Measurements from ENCODE around the gene SLC9A5. TPM values are rescaled to one million over a fixed set of nuclear protein-coding genes. Genes with fewer than 3 reads are reported as not detected.

The SLC9A5 gene
- total RNA-seq, 1 experiment from 2014 or later = 5.6 TPM

DNA sequence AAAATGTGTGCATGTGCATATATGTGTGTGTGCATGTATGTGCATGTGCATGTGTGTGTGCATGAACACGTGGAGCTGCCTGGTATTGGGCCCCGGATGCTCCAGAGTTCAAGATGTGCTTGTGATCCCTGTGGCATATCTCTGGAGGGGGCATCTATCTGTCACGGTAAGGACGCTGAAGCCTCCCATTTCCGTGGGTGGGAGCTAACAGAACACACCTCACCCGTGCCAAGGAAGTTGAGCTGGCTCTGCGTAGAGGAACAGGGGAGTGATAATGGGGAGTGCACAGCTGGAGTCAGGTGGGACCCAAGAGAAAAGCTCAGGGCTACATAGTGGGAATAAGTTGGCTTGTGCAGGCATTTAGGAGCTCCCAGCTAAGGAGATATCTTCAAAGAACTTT is 37.1 kb upstream of the SLC9A5 start:
- H3K4me3 ChIP-seq (replicated peaks in 1 of 2; ENCODE audit: low read depth in 1 of 2, low read length in 2 of 2) = no peak overlapping the region
- H3K4me1 ChIP-seq (ENCODE audit: control insufficient read depth in 1 of 2, insufficient read depth in 2 of 2, low read length in 2 of 2) = peaks cover 11 to 29% of the 10 kb centered on the region in 2 experiments
- no peaks in the 10 kb centered on the region for H4K20me1 ChIP-seq (ENCODE audit: insufficient read depth)
- intact Hi-C loops (cut with micrococcal nuclease) = no loop called here
- BruUV-seq (replicated peaks) = no TSS peak
- DNase-seq (ENCODE audit: low read depth, low spot score) (no peak), ATAC-seq (no peak)
- ChIA-PET RAD21 (ENCODE audit: low non-redundant PET in 1 of 2, low total read pairs in 2 of 2, uncharacterized antibody in 2 of 2, unreplicated experiment in 2 of 2) (no interaction called here), POLR2A (no interaction called here), CTCF (interaction anchor here (3.1 kb wide), 1 partner anchor 13 kb away, joined by 13 read pairs; the partner anchor contains the start of gene ELMO3)
- TF ChIP-seq EGR1 (IDR thresholded peaks at IDR 0.05; ENCODE audit: low read depth) (no peak), CEBPB (IDR thresholded peaks at IDR 0.05; ENCODE audit: low read depth) (no peak), ZNF274 (IDR thresholded peaks at IDR 0.05; ENCODE audit: low read depth, low read length) (no peak), POLR2AphosphoS5 (IDR thresholded peaks at IDR 0.05; ENCODE audit: low read depth, low read length) (no peak), JUND (IDR thresholded peaks at IDR 0.05) (no peak), FOSL1 (IDR thresholded peaks at IDR 0.05; ENCODE audit: low read depth) (no peak), YY1 (IDR thresholded peaks at IDR 0.05; ENCODE audit: extremely low read depth, insufficient replicate concordance, low read depth, low read length) (no peak), CBX3 (IDR thresholded peaks at IDR 0.05; ENCODE audit: low read depth) (no peak), ATF3 (IDR thresholded peaks at IDR 0.05) (no peak), POLR2A (IDR thresholded peaks at IDR 0.05; ENCODE audit: borderline replicate concordance, extremely low read depth, insufficient read depth, insufficient read length) (no peak), EZH2 (IDR thresholded peaks at IDR 0.05) (no peak)
- TF ChIP-seq, protein P1, sequence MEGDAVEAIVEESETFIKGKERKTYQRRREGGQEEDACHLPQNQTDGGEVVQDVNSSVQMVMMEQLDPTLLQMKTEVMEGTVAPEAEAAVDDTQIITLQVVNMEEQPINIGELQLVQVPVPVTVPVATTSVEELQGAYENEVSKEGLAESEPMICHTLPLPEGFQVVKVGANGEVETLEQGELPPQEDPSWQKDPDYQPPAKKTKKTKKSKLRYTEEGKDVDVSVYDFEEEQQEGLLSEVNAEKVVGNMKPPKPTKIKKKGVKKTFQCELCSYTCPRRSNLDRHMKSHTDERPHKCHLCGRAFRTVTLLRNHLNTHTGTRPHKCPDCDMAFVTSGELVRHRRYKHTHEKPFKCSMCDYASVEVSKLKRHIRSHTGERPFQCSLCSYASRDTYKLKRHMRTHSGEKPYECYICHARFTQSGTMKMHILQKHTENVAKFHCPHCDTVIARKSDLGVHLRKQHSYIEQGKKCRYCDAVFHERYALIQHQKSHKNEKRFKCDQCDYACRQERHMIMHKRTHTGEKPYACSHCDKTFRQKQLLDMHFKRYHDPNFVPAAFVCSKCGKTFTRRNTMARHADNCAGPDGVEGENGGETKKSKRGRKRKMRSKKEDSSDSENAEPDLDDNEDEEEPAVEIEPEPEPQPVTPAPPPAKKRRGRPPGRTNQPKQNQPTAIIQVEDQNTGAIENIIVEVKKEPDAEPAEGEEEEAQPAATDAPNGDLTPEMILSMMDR (IDR thresholded peaks at IDR 0.05 in 2 of 3, conservative IDR thresholded peaks at IDR 0.05 in 1 of 3; ENCODE audit: borderline replicate concordance in 1 of 3, insufficient read depth in 1 of 3, low read depth in 2 of 3, low read length in 2 of 3) = no peak
- no peaks in the 10 kb centered on the region for H3K27me3 ChIP-seq (ENCODE audit: insufficient read depth, low read length)
- no peaks in the 10 kb centered on the region for H3K36me3 ChIP-seq (ENCODE audit: control insufficient read depth in 1 of 2, insufficient read depth in 2 of 2, low read length in 2 of 2)
- no peaks in the 10 kb centered on the region for H3K79me2 ChIP-seq (ENCODE audit: insufficient read depth, low read length)
- H3K9me2 ChIP-seq (ENCODE audit: insufficient read depth) = no peaks in the 10 kb centered on the region
- H3K9ac ChIP-seq (ENCODE audit: low read length) = no peak overlapping the region
- H3K27ac ChIP-seq (ENCODE audit: low read depth, low read length) = no peak overlapping the region
- no peak overlapping the region for H3K4me2 ChIP-seq (ENCODE audit: low read length)
- H2AFZ ChIP-seq (ENCODE audit: low read depth, low read length, poor library complexity, severe bottlenecking) = no peak overlapping the region
- no peaks in the 10 kb centered on the region for H3K9me3 ChIP-seq (ENCODE audit: control insufficient read depth in 1 of 2, insufficient read depth in 1 of 2, low read depth in 1 of 2, low read length in 2 of 2)

Data from HCT116 (cell line).